ENCODE data around the gene KIAA1958.
A peak's percentile ranks its signal among the peaks of the same experiment; 100 is the strongest.
"Not testable (repeated sequence)": the region's sequence is repeated elsewhere in the genome, so short reads cannot be mapped to it uniquely, and the experiment has no call there.

KIAA1958 gene

DNA sequence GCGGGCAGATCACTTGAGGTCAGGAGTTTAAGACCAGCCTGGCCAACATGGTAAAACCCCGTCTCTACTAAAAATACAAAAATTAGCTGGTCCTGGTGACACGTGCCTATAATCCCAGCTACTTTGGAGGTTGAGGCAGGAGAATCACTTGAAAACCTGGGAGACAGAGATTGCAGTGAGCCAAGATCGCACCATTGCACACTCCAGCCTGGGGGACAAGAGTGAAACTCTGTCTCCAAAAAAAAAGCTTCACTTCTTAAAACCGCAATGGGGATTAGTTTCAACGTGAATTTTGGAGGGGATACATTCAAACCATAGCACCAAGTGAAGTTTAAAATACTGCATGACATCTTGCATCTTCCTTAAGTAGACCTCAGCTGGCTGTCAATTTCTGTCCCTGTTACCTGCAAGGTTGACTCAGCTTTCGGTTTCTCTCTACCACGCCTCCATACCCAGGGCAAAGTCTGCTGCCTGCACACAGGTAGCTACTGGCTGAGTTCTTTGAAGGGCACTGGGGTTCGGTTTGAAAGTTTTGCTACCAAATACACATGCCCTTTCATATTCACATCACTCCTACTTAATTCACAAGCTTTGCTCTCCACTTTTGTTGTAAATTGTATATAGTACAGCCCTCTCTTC lies 69.3 kb downstream of the KIAA1958 start:
- DNase-seq (ENCODE audit: low spot score): no peak

GRCh38 chr9:112556497-112557442 lies 70.1 kb downstream of the KIAA1958 start:
- no peak for DNase-seq (ENCODE audit: low spot score)

GRCh38 chr9:112558476-112558875 lies 71.8 kb downstream of the KIAA1958 start:
- DNase-seq (ENCODE audit: low spot score): no peak

- no peak for DNase-seq (ENCODE audit: low spot score)
Observed at GRCh38 chr9:112558978-112559377, 72.4 kb downstream of the KIAA1958 start.

GRCh38 chr9:112559629-112560413 lies 73.2 kb downstream of the KIAA1958 start:
- no peak for DNase-seq (ENCODE audit: low spot score)

GRCh38 chr9:112562235-112562958 lies 75.8 kb downstream of the KIAA1958 start:
- DNase-seq (ENCODE audit: low spot score): no peak

- DNase-seq (ENCODE audit: low spot score): no peak
Observed at GRCh38 chr9:112569186-112569585, 82.6 kb downstream of the KIAA1958 start.

- DNase-seq (ENCODE audit: low spot score): peak; percentile 15
Observed at GRCh38 chr9:112570671-112571167, 84.1 kb downstream of the KIAA1958 start.

- no peak for DNase-seq (ENCODE audit: low spot score)
Observed at GRCh38 chr9:112571624-112572355, 85.2 kb downstream of the KIAA1958 start.

GRCh38 chr9:112572416-112572815 lies 85.8 kb downstream of the KIAA1958 start:
- DNase-seq (ENCODE audit: low spot score): no peak

DNA sequence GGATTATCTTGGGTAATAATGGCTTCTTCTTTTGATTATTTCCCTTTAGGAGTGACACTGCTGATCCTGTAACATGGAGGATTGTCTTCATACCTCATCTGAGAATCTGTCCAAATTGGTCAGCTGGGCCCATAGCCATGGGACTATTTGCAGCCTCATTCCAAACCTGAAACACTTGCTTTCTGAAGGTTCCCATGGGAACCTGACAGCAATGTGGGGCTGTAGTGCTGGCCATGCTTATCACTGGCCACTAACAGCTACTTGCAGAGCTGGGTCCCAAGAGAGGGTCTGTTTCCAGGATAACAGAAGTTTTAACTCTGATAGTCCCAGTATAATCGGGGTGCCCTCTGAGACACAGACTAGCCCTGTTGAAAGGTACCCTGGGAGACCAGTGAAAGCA lies 87.4 kb downstream of the KIAA1958 start:
- no peak for DNase-seq (ENCODE audit: low spot score)

DNA sequence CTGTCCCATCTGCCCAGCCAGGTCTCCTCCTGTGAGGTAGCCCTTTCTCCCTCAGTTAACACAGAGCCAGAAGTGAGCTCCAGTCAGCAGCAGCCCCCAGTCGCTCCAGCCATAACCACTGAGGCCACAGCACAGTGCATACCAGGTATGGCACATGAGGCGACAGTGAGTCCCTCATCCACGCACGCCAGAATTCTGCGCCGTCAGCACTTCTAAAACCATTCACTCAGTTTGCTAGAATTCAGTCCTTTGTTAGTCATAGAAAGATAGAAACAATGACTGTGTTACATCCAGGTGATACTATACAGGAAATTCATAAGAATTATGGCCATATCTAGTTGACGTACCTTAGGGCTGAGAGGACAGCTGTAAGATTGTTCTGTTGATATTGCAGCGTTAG lies 88.5 kb downstream of the KIAA1958 start:
- no peak for DNase-seq (ENCODE audit: low spot score)

- DNase-seq (ENCODE audit: low spot score): no peak
Observed at GRCh38 chr9:112581469-112582176, 95.0 kb downstream of the KIAA1958 start.

DNA sequence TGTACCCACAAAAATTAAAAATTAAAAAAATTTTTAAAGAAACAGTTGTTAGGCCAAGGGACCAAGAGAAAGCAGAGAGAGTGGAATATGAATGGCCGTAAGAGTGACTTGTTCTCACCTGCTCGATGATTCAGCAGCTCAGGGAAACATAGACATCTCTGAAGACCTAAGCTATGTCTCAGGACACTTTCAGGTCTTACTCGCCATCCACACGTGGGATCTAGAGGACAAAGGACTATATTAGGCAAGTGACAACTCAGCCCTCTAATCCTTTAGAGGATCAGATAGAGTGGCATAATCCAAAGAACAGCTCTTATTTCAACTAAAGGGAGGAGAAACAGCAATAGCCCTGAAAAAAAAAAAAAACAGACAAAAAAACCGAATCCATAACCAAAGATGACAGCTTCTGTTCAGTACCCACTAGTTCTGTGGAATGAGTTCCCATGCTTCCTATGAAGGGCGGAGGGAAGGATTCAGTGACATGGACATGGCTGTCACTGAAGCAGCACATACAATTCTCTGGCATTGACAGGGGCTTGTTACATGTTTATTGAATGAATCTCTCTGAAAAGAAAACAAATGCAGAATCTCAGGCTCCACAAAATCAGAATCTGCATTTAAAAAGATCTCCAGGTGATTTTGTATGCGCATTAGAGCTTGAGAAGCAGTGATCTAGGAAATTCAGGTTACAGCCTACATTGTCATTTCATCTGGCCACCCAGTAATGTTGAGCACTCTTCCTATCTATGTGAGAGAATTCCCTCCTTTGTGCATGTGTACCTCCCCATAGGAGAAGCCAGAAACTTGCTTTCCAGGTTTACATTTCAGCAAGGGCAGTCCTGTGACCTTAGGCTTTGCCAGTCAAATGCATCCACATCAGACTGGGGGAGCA lies 96.0 kb downstream of the KIAA1958 start:
- no peak for DNase-seq (ENCODE audit: low spot score)

DNA sequence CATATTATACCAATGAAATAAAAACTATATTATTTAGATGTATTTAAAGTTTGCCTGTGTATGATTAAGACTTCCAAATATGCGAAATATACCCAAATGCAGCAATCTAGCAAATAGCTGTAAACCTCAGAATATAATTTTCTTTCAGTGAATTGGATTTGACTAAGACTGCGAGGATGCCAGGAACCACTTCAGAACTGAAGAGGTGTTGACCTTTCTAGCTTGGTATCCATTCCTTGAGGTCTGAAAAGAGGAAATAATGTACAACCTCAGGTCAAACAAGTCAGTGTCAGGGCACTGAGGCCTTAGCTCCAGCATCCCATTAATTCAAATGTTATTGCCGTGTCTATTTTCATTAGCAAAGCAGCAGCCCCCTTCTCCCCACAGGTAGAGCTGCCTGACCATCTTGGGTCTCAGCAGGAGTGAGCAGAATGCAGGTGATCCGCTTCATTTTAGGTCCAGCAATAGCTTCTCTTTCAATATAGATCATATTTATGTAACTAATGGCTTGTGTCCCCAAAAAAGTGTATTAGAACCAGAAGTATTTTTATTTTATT lies 100.0 kb downstream of the KIAA1958 start:
- DNase-seq (ENCODE audit: low spot score): no peak

GRCh38 chr9:112591875-112592274 lies 105.2 kb downstream of the KIAA1958 start:
- DNase-seq (ENCODE audit: low spot score): not testable (repeated sequence)

DNA sequence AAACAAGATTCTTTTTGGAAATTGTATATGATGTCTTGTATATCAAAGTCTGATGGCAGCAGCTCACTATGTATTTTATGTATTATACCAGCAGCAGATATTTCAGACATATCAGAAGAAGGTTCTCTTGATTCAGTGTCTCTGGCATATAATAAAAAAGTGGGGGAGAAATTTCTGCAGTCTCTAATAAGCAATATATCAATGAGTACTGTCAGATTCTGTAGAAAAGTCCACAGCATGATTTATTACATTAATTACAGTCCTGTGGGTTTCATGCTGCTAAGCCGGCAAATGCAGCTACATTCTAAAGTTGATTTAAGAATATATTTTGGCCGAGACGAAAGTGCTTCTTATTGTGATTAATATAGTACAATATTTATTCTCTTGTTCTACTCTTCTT lies 113.1 kb downstream of the KIAA1958 start:
- no peak for DNase-seq (ENCODE audit: low spot score)

DNA sequence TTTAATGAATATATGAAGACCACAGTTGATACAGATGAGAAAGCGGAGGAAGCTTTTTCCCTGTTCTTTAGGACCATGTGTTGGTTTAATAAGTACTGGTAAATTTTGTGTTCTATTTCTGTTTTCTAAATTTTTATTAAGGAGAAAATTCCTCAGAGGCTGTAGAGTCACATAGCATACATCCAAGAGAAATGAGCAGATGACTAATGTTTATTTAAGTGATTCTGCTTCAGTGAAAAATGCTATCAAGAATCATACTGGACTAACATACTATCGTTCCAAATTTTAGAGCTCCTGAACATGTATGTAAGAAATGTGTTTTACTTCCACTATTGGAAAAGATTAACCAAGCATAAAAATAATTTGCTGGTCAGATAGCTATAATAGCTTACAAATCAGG lies 115.0 kb downstream of the KIAA1958 start:
- DNase-seq (ENCODE audit: low spot score): no peak

GRCh38 chr9:112604790-112605189 lies 118.2 kb downstream of the KIAA1958 start:
- DNase-seq (ENCODE audit: low spot score): no peak
